Stimulated activated CD8-positive, alpha-beta memory T cell treated with anti-CD3 and anti-CD28 coated beads, Interleukin-15, amount 100 ng/mL, for 1 hour (primary cell): Measurements from ENCODE around the gene SERPINA9.
"Not testable (repeated sequence)": the region's sequence is repeated elsewhere in the genome, so short reads cannot be mapped to it uniquely, and the experiment has no call there.

Source experiments
- DNase-seq: peaks from one replicate; pipeline ENCODE4 v3.0.0-alpha.2; 2020; ENCODE audit warnings: low read depth

SERPINA9 gene

GRCh38 chr14:94423453-94424056, 52.4 kb downstream of the SERPINA9 start:
- peak; percentile 1 for DNase-seq

- no peak for DNase-seq
Measured at GRCh38 chr14:94421316-94421715, 54.7 kb downstream of the SERPINA9 start.

GRCh38 chr14:94417497-94418205, 58.3 kb downstream of the SERPINA9 start:
- DNase-seq: not testable (repeated sequence)
